IMR-90 (cell line): ENCODE results near the gene CRY2. TPM values are rescaled to one million over a fixed set of nuclear protein-coding genes. Genes with fewer than 3 reads are reported as not detected.

Experiments
- ATAC-seq: fragments of 200-7000 bp; cut with Tn5 transposase; 2 replicates; pipeline ENCODE4 v1.9.1; 2020; ENCODE audit warnings: low read depth, mild to moderate bottlenecking, moderate library complexity
- BruUV-seq: library from RNA; stranded (reverse); fragments of 400-500 nt; replicated peaks from 2 replicates; lab custom pipeline; 2021; lab: Mats Ljungman, UMichigan
- CTCF ChIA-PET: fragments of 300-600 bp; formaldehyde crosslinking; extraction: SDS; loops from one replicate; lab custom pipeline; 2021; ENCODE audit warnings: antibody characterized with exemption; lab: Yijun Ruan, JAX
- POLR2A ChIA-PET: fragments of 300-600 bp; sonication (Branson Sonifier 250); formaldehyde crosslinking; loops from one replicate; lab custom pipeline; 2022; ENCODE audit warnings: antibody characterized with exemption; ENCODE audit not compliant: unreplicated experiment; lab: Charles Lee
- DNase-seq: peaks from one replicate; pipeline ENCODE4 v3.0.0; 2013
- H2AFZ ChIP-seq: replicated peaks from 2 replicates; pipeline ENCODE3; 2013; ENCODE audit warnings: low read length, mild to moderate bottlenecking; ENCODE audit not compliant: poor library complexity
- H2AK5ac ChIP-seq: 2 replicates; pipeline ENCODE4 v1.6.1; 2013; ENCODE audit warnings: low read depth, low read length, inconsistent platforms
- H2AK9ac ChIP-seq: replicated peaks from 2 replicates; pipeline ENCODE3; 2013; ENCODE audit warnings: mild to moderate bottlenecking, low read depth, low read length, moderate library complexity; ENCODE audit not compliant: poor library complexity
- H2BK120ac ChIP-seq: 2 replicates; pipeline ENCODE4 v1.6.1; 2013; ENCODE audit warnings: low read depth, low read length, inconsistent platforms
- H2BK15ac ChIP-seq: 3 replicates; pipeline ENCODE4 v1.6.1; 2013; ENCODE audit warnings: low read depth, low read length, inconsistent platforms
- H2BK20ac ChIP-seq: 2 replicates; pipeline ENCODE4 v1.6.1; 2013; ENCODE audit warnings: low read depth, mild to moderate bottlenecking, inconsistent platforms, low read length, moderate library complexity
- H2BK5ac ChIP-seq: 2 replicates; pipeline ENCODE4 v1.6.1; 2013; ENCODE audit warnings: mild to moderate bottlenecking, low read depth, low read length, inconsistent platforms; ENCODE audit not compliant: poor library complexity, severe bottlenecking
- H3K14ac ChIP-seq: replicated peaks from 2 replicates; pipeline ENCODE4 v1.6.1; 2013; ENCODE audit warnings: low read depth, low read length, inconsistent platforms
- H3K18ac ChIP-seq: 2 replicates; pipeline ENCODE4 v1.6.1; 2013; ENCODE audit warnings: low read depth, low read length, control low read depth
- H3K23ac ChIP-seq: 2 replicates; pipeline ENCODE4 v1.6.1; 2013; ENCODE audit warnings: low read depth, low read length, inconsistent platforms
- H3K27ac ChIP-seq: 2 replicates; pipeline ENCODE4 v1.5.1; 2013; ENCODE audit warnings: mild to moderate bottlenecking, control low read depth, low read length; ENCODE audit not compliant: insufficient read depth
- H3K27me3 ChIP-seq: 2 replicates; pipeline ENCODE4 v1.6.1; 2013; ENCODE audit warnings: low read length; ENCODE audit not compliant: control insufficient read depth, insufficient read depth
- H3K36me3 ChIP-seq: 2 replicates; pipeline ENCODE4 v1.6.1; 2013; ENCODE audit warnings: low read length, mixed read lengths; ENCODE audit not compliant: control insufficient read depth, insufficient read depth
- H3K4ac ChIP-seq: 2 replicates; pipeline ENCODE4 v1.6.1; 2013; ENCODE audit warnings: low read depth, low read length, inconsistent platforms
- H3K4me1 ChIP-seq: 2 replicates; pipeline ENCODE4 v1.6.1; 2013; ENCODE audit warnings: low read length, mixed read lengths; ENCODE audit not compliant: control insufficient read depth, insufficient read depth
- H3K4me2 ChIP-seq: 2 replicates; pipeline ENCODE4 v1.6.1; 2013; ENCODE audit warnings: low read depth, mild to moderate bottlenecking, control low read depth, low read length, moderate library complexity
- H3K4me3 ChIP-seq: 2 replicates; pipeline ENCODE4 v1.5.1; 2013; ENCODE audit warnings: low read depth, mild to moderate bottlenecking, control low read depth, low read length, moderate library complexity; ENCODE audit not compliant: insufficient read depth
- H3K56ac ChIP-seq: 2 replicates; pipeline ENCODE4 v1.6.1; 2013; ENCODE audit warnings: low read length, inconsistent platforms; ENCODE audit not compliant: insufficient read depth; ENCODE audit errors: extremely low read depth
- H3K79me1 ChIP-seq, 2 experiments: 2 replicates each; pipeline ENCODE4 v1.6.1; 2013; ENCODE audit warnings: low read length in 2 of 2, inconsistent platforms in 1 of 2, low read depth in 1 of 2
- H3K9ac ChIP-seq: 2 replicates; pipeline ENCODE4 v1.6.1; 2013; ENCODE audit warnings: low read depth, low read length, control low read depth
- H3K9me1 ChIP-seq: 2 replicates; pipeline ENCODE4 v1.6.1; 2013; ENCODE audit warnings: low read length, inconsistent platforms; ENCODE audit not compliant: insufficient read depth
- H3K9me3 ChIP-seq: 2 replicates; pipeline ENCODE4 v1.6.1; 2013; ENCODE audit warnings: low read length; ENCODE audit not compliant: control insufficient read depth, insufficient read depth
- H4K20me1 ChIP-seq: 2 replicates; pipeline ENCODE4 v1.6.1; 2013; ENCODE audit warnings: low read length, inconsistent platforms; ENCODE audit not compliant: insufficient read depth
- H4K5ac ChIP-seq: 2 replicates; pipeline ENCODE4 v1.6.1; 2013; ENCODE audit warnings: mild to moderate bottlenecking, low read depth, low read length, control low read depth
- H4K8ac ChIP-seq, 2 experiments: 2 replicates each; pipeline ENCODE4 v1.6.1; 2013; ENCODE audit warnings: low read depth in 2 of 2, low read length in 2 of 2, control low read depth in 1 of 2, inconsistent platforms in 1 of 2
- H4K91ac ChIP-seq: 2 replicates; pipeline ENCODE4 v1.6.1; 2013; ENCODE audit warnings: low read depth, low read length, inconsistent platforms; ENCODE audit not compliant: insufficient read depth
- MXI1 ChIP-seq: IDR thresholded peaks from 2 replicates; pipeline ENCODE4 v1.6.1; 2012; ENCODE audit warnings: low read depth, mild to moderate bottlenecking, low read length, moderate library complexity, borderline replicate concordance
- NFE2L2 ChIP-seq: fragments of 150-350 bp; IDR thresholded peaks from 2 replicates; pipeline ENCODE4 v1.6.1; 2016; ENCODE audit warnings: low read depth, mild to moderate bottlenecking, low read length
- WGBS, 2 experiments: methylation state at CpG; one replicate each; pipeline versions ENCODE4 v1.1.5 to v1.1.7; 2013; ENCODE audit warnings: missing lambda C conversion rate in 2 of 2; ENCODE audit not compliant: insufficient read length in 1 of 2; ENCODE audit errors: extremely low coverage in 2 of 2; 5-methylcytosine and 5-hydroxymethylcytosine counted together
- dilution Hi-C: fragments of 300-500 bp; cut with HindIII; formaldehyde crosslinking; loops from one replicate; pipeline ENCODE4 v1.14.3; 2018; ENCODE audit warnings: low sequenced_read_pairs; ENCODE audit not compliant: unreplicated experiment
- in situ Hi-C: fragments of 300-500 bp; cut with MboI; formaldehyde crosslinking; loops from 3 replicates; pipeline ENCODE4 v1.14.3; 2019; ENCODE audit warnings: low sequenced_read_pairs, inconsistent platforms, mixed read lengths
- intact Hi-C: fragments of 100-400 bp; cut with micrococcal nuclease; formaldehyde crosslinking; loops from 2 replicates; pipeline ENCODE4 v1.10.0; 2022
- polyA plus RNA-seq, 3 experiments: library from polyadenylated mRNA; depleted of rRNA; stranded (reverse); fragments of >200 nt; gene quantifications; 2 replicates each; pipeline ENCODE4 v1.2.3, GENCODE V29; 2012; ENCODE audit warnings: low replicate concordance in 1 of 3
- total RNA-seq: library from RNA; depleted of rRNA; stranded (reverse); fragments of >200 nt; gene quantifications from 2 replicates; pipeline ENCODE4 v1.2.3, GENCODE V29; 2012

Gene CRY2
- total and polyA plus RNA-seq, 2 of the 4 experiments (the other 2 are of a cell fraction) = 12.2 to 13.1 TPM

- CTCF ChIA-PET = no interaction called here
Measured at GRCh38 chr11:45889555-45889954, 42.3 kb downstream of the CRY2 start.

More at GRCh38 chr11:45889555-45889954, 42.3 kb downstream of the CRY2 start:
- Histone ChIP-seq H2AFZ (no peak overlapping the region), H2BK20ac (no peak overlapping the region), H2BK15ac (no peak overlapping the region), H3K9ac (no peak overlapping the region), H2AK5ac (no peak overlapping the region), H4K20me1 (peaks cover 11% of the 10 kb centered on the region), H4K5ac (no peak overlapping the region), H3K18ac (no peak overlapping the region), H3K4me1 (no peaks in the 10 kb centered on the region), H3K9me3 (no peaks in the 10 kb centered on the region), H2AK9ac (no peak overlapping the region), H3K27me3 (peaks cover 45% of the 10 kb centered on the region), H3K4me3 (no peak overlapping the region), H3K23ac (no peak overlapping the region), H4K8ac (no peak overlapping the region), H3K27ac (no peak overlapping the region), H4K91ac (no peak overlapping the region), H2BK120ac (no peak overlapping the region), H3K4ac (no peak overlapping the region), H3K79me1 (no peaks in the 10 kb centered on the region), H3K56ac (no peak overlapping the region), H3K14ac (no peak overlapping the region), H3K4me2 (no peak overlapping the region), H3K36me3 (no peaks in the 10 kb centered on the region), H2BK5ac (no peak overlapping the region), H3K9me1 (no peaks in the 10 kb centered on the region; the same call in 1 of the 2 replicates)
- ATAC-seq (no peak), DNase-seq (no peak)
- TF ChIP-seq NFE2L2 = no peak
- no peak for TF ChIP-seq MXI1
- in situ Hi-C loops = no loop called here
- dilution Hi-C loops = no loop called here
- no TSS peak for BruUV-seq
- intact Hi-C loops = no loop called here
- POLR2A ChIA-PET = no interaction called here
- WGBS, 2 experiments = no CpG with 5 or more reads among the region's 8 CpGs
